ENCODE data around the gene PTRHD1. TPM values are rescaled to one million over a fixed set of nuclear protein-coding genes. Genes with fewer than 3 reads are reported as not detected.

Gene PTRHD1
- total RNA-seq, 1 donor from 2014 or later, result 32.0 TPM

- DNase-seq (ENCODE audit: low read depth), result no peak
- TF ChIP-seq CTCF (IDR thresholded peaks at IDR 0.05; ENCODE audit: insufficient read depth, low read length, poor library complexity, severe bottlenecking), result no peak
- no peak overlapping the region for H3K4me3 ChIP-seq (ENCODE audit: low read depth, low read length)
- no peaks in the 10 kb centered on the region for H3K27me3 ChIP-seq (ENCODE audit: control insufficient read depth, insufficient read depth, low read length)
- no peaks in the 10 kb centered on the region for H3K36me3 ChIP-seq (ENCODE audit: control insufficient read depth, insufficient read depth, low read length)
These were observed 21.2 kb downstream of the PTRHD1 start for GRCh38 chr2:24771764-24772586.

- no peaks in the 10 kb centered on the region for H3K36me3 ChIP-seq (ENCODE audit: control insufficient read depth, insufficient read depth, low read length)
- H3K4me3 ChIP-seq (ENCODE audit: low read depth, low read length), result no peak overlapping the region
- H3K27me3 ChIP-seq (ENCODE audit: control insufficient read depth, insufficient read depth, low read length), result no peaks in the 10 kb centered on the region
- no peak for TF ChIP-seq CTCF (IDR thresholded peaks at IDR 0.05; ENCODE audit: insufficient read depth, low read length, poor library complexity, severe bottlenecking)
- DNase-seq (ENCODE audit: low read depth), result no peak
These were observed 22.1 kb downstream of the PTRHD1 start for GRCh38 chr2:24771061-24771460.

GRCh38 chr2:24768601-24769000 lies 24.6 kb downstream of the PTRHD1 start:
- no peak for DNase-seq (ENCODE audit: low read depth)
- no peaks in the 10 kb centered on the region for H3K36me3 ChIP-seq (ENCODE audit: control insufficient read depth, insufficient read depth, low read length)
- H3K27me3 ChIP-seq (ENCODE audit: control insufficient read depth, insufficient read depth, low read length), result no peaks in the 10 kb centered on the region
- TF ChIP-seq CTCF (IDR thresholded peaks at IDR 0.05; ENCODE audit: insufficient read depth, low read length, poor library complexity, severe bottlenecking), result no peak
- H3K4me3 ChIP-seq (ENCODE audit: low read depth, low read length), result no peak overlapping the region

- no peaks in the 10 kb centered on the region for H3K36me3 ChIP-seq (ENCODE audit: control insufficient read depth, insufficient read depth, low read length)
- H3K27me3 ChIP-seq (ENCODE audit: control insufficient read depth, insufficient read depth, low read length), result no peaks in the 10 kb centered on the region
- H3K4me3 ChIP-seq (ENCODE audit: low read depth, low read length), result no peak overlapping the region
- TF ChIP-seq CTCF (IDR thresholded peaks at IDR 0.05; ENCODE audit: insufficient read depth, low read length, poor library complexity, severe bottlenecking), result no peak
- DNase-seq (ENCODE audit: low read depth), result no peak
These were observed 25.2 kb downstream of the PTRHD1 start for GRCh38 chr2:24768013-24768412.

GRCh38 chr2:24766609-24767008 lies 26.6 kb downstream of the PTRHD1 start:
- Histone ChIP-seq H3K4me3 (ENCODE audit: low read depth, low read length) (no peak overlapping the region), H3K27me3 (ENCODE audit: control insufficient read depth, insufficient read depth, low read length) (no peaks in the 10 kb centered on the region), H3K36me3 (ENCODE audit: control insufficient read depth, insufficient read depth, low read length) (no peaks in the 10 kb centered on the region)
- no peak for TF ChIP-seq CTCF (IDR thresholded peaks at IDR 0.05; ENCODE audit: insufficient read depth, low read length, poor library complexity, severe bottlenecking)
- no peak for DNase-seq (ENCODE audit: low read depth)

- no peak for DNase-seq (ENCODE audit: low read depth)
- Histone ChIP-seq H3K27me3 (ENCODE audit: control insufficient read depth, insufficient read depth, low read length) (no peaks in the 10 kb centered on the region), H3K4me3 (ENCODE audit: low read depth, low read length) (no peak overlapping the region), H3K36me3 (ENCODE audit: control insufficient read depth, insufficient read depth, low read length) (no peaks in the 10 kb centered on the region)
- no peak for TF ChIP-seq CTCF (IDR thresholded peaks at IDR 0.05; ENCODE audit: insufficient read depth, low read length, poor library complexity, severe bottlenecking)
These were observed 29.3 kb downstream of the PTRHD1 start for GRCh38 chr2:24763843-24764242.
